Smooth muscle cell (in vitro differentiated cells): ENCODE data around the gene KSR2. TPM values are rescaled to one million over a fixed set of nuclear protein-coding genes. Genes with fewer than 3 reads are reported as not detected.
"Not testable (repeated sequence)": the region's sequence is repeated elsewhere in the genome, so short reads cannot be mapped to it uniquely, and the experiment has no call there.

Experiments used
- DNase-seq: peaks from one replicate; lab custom pipeline; 2025; ENCODE audit not compliant: unreplicated experiment; lab: John Stamatoyannopoulos, UW
- H2AFZ ChIP-seq: fragments of 200-600 bp; sonication (generic); 2 replicates; pipeline ENCODE4 v1.6.0; 2016; ENCODE audit warnings: antibody characterized with exemption, low read depth, mild to moderate bottlenecking
- H3F3A ChIP-seq: fragments of 200-600 bp; sonication (generic); 2 replicates; pipeline ENCODE4 v1.6.0; 2017; ENCODE audit warnings: antibody characterized with exemption, low read depth
- H3K27ac ChIP-seq: fragments of 200-600 bp; sonication (generic); 2 replicates; pipeline ENCODE4 v1.5.1; 2016; ENCODE audit warnings: low read depth, mild to moderate bottlenecking
- H3K27me3 ChIP-seq: fragments of 200-600 bp; sonication (generic); 2 replicates; pipeline ENCODE4 v1.6.1; 2016; ENCODE audit warnings: low read depth, mild to moderate bottlenecking
- H3K36me3 ChIP-seq: fragments of 200-600 bp; sonication (generic); 2 replicates; pipeline ENCODE4 v1.5.1; 2016; ENCODE audit warnings: low read depth
- H3K4me1 ChIP-seq: fragments of 200-600 bp; sonication (generic); 2 replicates; pipeline ENCODE4 v1.5.1; 2016; ENCODE audit warnings: low read depth
- H3K4me2 ChIP-seq: fragments of 200-600 bp; sonication (generic); 2 replicates; pipeline ENCODE4 v1.6.0; 2016; ENCODE audit warnings: mild to moderate bottlenecking
- H3K4me3 ChIP-seq: fragments of 200-600 bp; sonication (generic); 2 replicates; pipeline ENCODE4 v1.5.1; 2016; ENCODE audit warnings: mild to moderate bottlenecking
- H3K79me2 ChIP-seq: fragments of 200-600 bp; sonication (generic); 2 replicates; pipeline ENCODE4 v1.6.0; 2016; ENCODE audit warnings: low read depth, mild to moderate bottlenecking
- H3K9ac ChIP-seq: fragments of 200-600 bp; sonication (generic); 2 replicates; pipeline ENCODE4 v1.6.0; 2016; ENCODE audit warnings: low read depth
- H3K9me3 ChIP-seq: fragments of 200-600 bp; sonication (generic); replicated peaks from 2 replicates; pipeline ENCODE4 v1.5.1; 2016; ENCODE audit warnings: low read depth
- H4K20me1 ChIP-seq: fragments of 200-600 bp; sonication (generic); 2 replicates; pipeline ENCODE4 v1.6.0; 2016; ENCODE audit warnings: low read depth
- CTCF ChIP-seq: fragments of 200-600 bp; sonication (generic); IDR thresholded peaks from 2 replicates; pipeline ENCODE4 v1.5.1; 2017; ENCODE audit warnings: borderline replicate concordance, mild to moderate bottlenecking, antibody characterized with exemption; ENCODE audit not compliant: insufficient read depth, poor library complexity, severe bottlenecking
- WGBS: methylation state at CpG from one replicate; pipeline ENCODE4 v1.1.7; 2016; ENCODE audit warnings: low lambda C conversion rate; 5-methylcytosine and 5-hydroxymethylcytosine counted together
- polyA plus RNA-seq: library from polyadenylated mRNA; unstranded; fragments of >200 nt; fragmentation: Nextera tagmentation; extraction: Ambion mirVana; gene quantifications from 2 replicates; pipeline ENCODE4 v1.2.1, GENCODE V29; 2016
- total RNA-seq: library from RNA; depleted of rRNA; stranded (reverse); fragments of >200 nt; gene quantifications from 2 replicates; pipeline ENCODE4 v1.2.3, GENCODE V29; 2014

Gene KSR2
- total and polyA plus RNA-seq, 2 experiments from 2014 or later = 0.04 TPM; not detected in 1

- Histone ChIP-seq H3K4me1 (no peaks in the 10 kb centered on the region), H3K27me3 (no peaks in the 10 kb centered on the region), H3K4me2 (no peak overlapping the region), H3F3A (no peaks in the 10 kb centered on the region), H3K27ac (no peak overlapping the region), H3K9me3 (no peaks in the 10 kb centered on the region), H4K20me1 (no peaks in the 10 kb centered on the region), H3K79me2 (no peaks in the 10 kb centered on the region), H2AFZ (no peak overlapping the region), H3K4me3 (no peak overlapping the region), H3K36me3 (no peaks in the 10 kb centered on the region), H3K9ac (no peak overlapping the region)
- no peak for DNase-seq
- TF ChIP-seq CTCF = no peak
Measured at GRCh38 chr12:117861691-117862090, 107.1 kb downstream of the KSR2 start.

GRCh38 chr12:117860787-117861290 is 108.0 kb downstream of the KSR2 start:
- DNase-seq, H3K9me3 ChIP-seq, H3K79me2 ChIP-seq, H3K27me3 ChIP-seq, H3K4me2 ChIP-seq, H3F3A ChIP-seq, H3K9ac ChIP-seq, H3K4me3 ChIP-seq, H3K27ac ChIP-seq, H3K4me1 ChIP-seq, H2AFZ ChIP-seq, H3K36me3 ChIP-seq, H4K20me1 ChIP-seq: not testable (repeated sequence)
- 92% methylated on average over 13 of the region's 13 CpGs for WGBS

- Histone ChIP-seq H3K9me3 (no peaks in the 10 kb centered on the region), H3K27ac (no peak overlapping the region), H4K20me1 (no peaks in the 10 kb centered on the region), H3K36me3 (no peaks in the 10 kb centered on the region), H3K9ac (no peak overlapping the region), H3K4me2 (no peak overlapping the region), H3K4me3 (no peak overlapping the region), H3K79me2 (no peaks in the 10 kb centered on the region), H3K27me3 (no peaks in the 10 kb centered on the region), H3F3A (no peaks in the 10 kb centered on the region), H2AFZ (no peak overlapping the region), H3K4me1 (no peaks in the 10 kb centered on the region)
- no peak for TF ChIP-seq CTCF
- 93% methylated on average over 15 of the region's 15 CpGs for WGBS
- no peak for DNase-seq
Measured at GRCh38 chr12:117860111-117860510, 108.7 kb downstream of the KSR2 start.

GRCh38 chr12:117857632-117858612 is 110.9 kb downstream of the KSR2 start:
- Histone ChIP-seq H3K4me3 (no peak overlapping the region), H4K20me1 (no peaks in the 10 kb centered on the region), H3K9ac (no peak overlapping the region), H3K4me2 (no peak overlapping the region), H3F3A (no peaks in the 10 kb centered on the region), H3K36me3 (no peaks in the 10 kb centered on the region), H2AFZ (no peak overlapping the region), H3K27me3 (no peaks in the 10 kb centered on the region), H3K4me1 (no peaks in the 10 kb centered on the region), H3K79me2 (no peaks in the 10 kb centered on the region), H3K9me3 (no peaks in the 10 kb centered on the region), H3K27ac (no peak overlapping the region)
- 75% methylated on average over 13 of the region's 13 CpGs for WGBS
- TF ChIP-seq CTCF = peak; percentile 42
- DNase-seq = no peak

GRCh38 chr12:117857139-117857538 is 111.7 kb downstream of the KSR2 start:
- not testable (repeated sequence) for H3K4me3 ChIP-seq, H3F3A ChIP-seq, H3K9ac ChIP-seq, H4K20me1 ChIP-seq, H3K36me3 ChIP-seq, H3K4me2 ChIP-seq, H2AFZ ChIP-seq, H3K27ac ChIP-seq, H3K9me3 ChIP-seq, DNase-seq, H3K79me2 ChIP-seq, H3K27me3 ChIP-seq, H3K4me1 ChIP-seq
- 58% methylated on average over 4 of the region's 4 CpGs for WGBS
